ENCODE results near the gene PRRC2B.
"Not testable (repeated sequence)": the region's sequence is repeated elsewhere in the genome, so short reads cannot be mapped to it uniquely, and the experiment has no call there.

PRRC2B gene

DNA sequence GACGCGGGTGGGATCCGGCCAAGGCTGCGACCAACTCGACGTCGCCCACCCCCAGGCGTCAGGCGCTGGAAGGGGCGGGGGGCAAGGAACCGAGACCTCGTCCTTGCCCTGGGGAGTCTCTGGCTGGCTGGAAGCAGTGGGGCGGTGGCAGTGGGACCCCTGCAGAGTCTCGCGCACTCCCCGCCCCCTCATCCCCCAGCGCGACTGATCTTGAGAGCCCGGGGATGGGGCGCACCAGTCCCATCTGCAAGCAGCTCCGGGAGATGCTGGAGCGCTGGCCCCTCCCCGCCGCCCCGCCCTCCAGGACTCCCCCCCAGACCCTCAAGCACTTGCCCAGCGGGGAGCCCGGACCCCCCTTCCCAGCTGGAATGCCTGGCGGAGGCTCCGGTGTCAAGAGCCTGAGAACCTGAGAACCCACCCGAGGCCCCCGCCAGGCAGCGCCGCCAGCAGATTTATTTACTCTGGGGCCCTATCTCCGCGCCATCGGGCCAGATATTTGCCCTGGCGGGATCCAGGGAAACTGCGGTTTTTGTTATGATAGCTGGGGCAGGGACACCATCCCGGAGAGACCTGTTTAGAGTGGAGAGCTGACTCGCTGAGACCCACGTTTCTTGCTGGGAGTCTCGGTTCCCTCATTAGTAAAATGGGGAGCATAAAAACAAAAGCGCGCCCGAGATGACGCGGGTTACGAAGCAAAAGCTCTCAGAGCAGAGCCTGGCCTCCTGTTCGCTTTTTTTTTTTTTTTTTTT lies 152.6 kb downstream of the PRRC2B start:
- DNase-seq: no peak

DNA sequence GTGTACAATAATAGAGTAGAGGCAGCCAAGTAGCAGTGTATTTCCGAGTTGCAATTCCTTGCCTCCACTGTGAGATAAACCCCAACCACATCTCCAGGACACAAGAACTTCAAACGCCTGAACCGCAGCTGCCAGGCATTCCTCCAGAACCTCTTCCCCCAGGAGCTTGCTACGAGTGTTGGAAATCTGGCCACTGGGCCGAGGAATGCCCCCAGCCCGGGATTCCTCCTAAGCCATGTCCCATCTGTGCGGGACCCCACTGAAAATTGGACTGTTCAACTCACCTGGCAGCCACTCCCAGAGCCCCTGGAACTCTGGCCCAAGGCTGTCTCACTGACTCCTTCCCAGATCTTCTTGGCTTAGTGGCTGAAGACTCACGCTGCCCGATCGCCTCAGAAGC lies 155.3 kb downstream of the PRRC2B start:
- DNase-seq: not testable (repeated sequence)

Measured in inflammatory macrophage treated with lipopolysaccharide for 1 hour (primary cell).